ENCODE results near the gene RRAGB.

Gene RRAGB

GRCh38 chrX:55777596-55777995, 60.0 kb downstream of the RRAGB start:
- no peak overlapping the region for H3K4me3 ChIP-seq (ENCODE audit: low read depth, low read length)
- no peak for TF ChIP-seq CTCF (IDR thresholded peaks at IDR 0.05; ENCODE audit: low read depth, low read length)

- no peak for TF ChIP-seq CTCF (IDR thresholded peaks at IDR 0.05; ENCODE audit: low read depth, low read length)
Observed at GRCh38 chrX:55778322-55778721, 60.8 kb downstream of the RRAGB start.

GRCh38 chrX:55783723-55784122, 66.2 kb downstream of the RRAGB start:
- no peak overlapping the region for H3K4me3 ChIP-seq (ENCODE audit: low read depth, low read length)
- TF ChIP-seq CTCF (IDR thresholded peaks at IDR 0.05; ENCODE audit: low read depth, low read length) = no peak

More at GRCh38 chrX:55778322-55778721, 60.8 kb downstream of the RRAGB start:
- H3K4me3 ChIP-seq (ENCODE audit: low read depth, low read length) = no peak overlapping the region

- no peak overlapping the region for H3K4me3 ChIP-seq (ENCODE audit: low read depth, low read length)
- no peak for TF ChIP-seq CTCF (IDR thresholded peaks at IDR 0.05; ENCODE audit: low read depth, low read length)
Observed at GRCh38 chrX:55787063-55787462, 69.5 kb downstream of the RRAGB start.

- no peak overlapping the region for H3K4me3 ChIP-seq (ENCODE audit: low read depth, low read length)
- TF ChIP-seq CTCF (IDR thresholded peaks at IDR 0.05; ENCODE audit: low read depth, low read length) = no peak
Observed at GRCh38 chrX:55787727-55788126, 70.2 kb downstream of the RRAGB start.

- H3K4me3 ChIP-seq (ENCODE audit: low read depth, low read length) = no peak overlapping the region
- no peak for TF ChIP-seq CTCF (IDR thresholded peaks at IDR 0.05; ENCODE audit: low read depth, low read length)
Observed at GRCh38 chrX:55794405-55794804, 76.9 kb downstream of the RRAGB start.

GRCh38 chrX:55796496-55796895, 78.9 kb downstream of the RRAGB start:
- TF ChIP-seq CTCF (IDR thresholded peaks at IDR 0.05; ENCODE audit: low read depth, low read length) = no peak
- no peak overlapping the region for H3K4me3 ChIP-seq (ENCODE audit: low read depth, low read length)

All from WI38 (cell line).